BE2C (cell line): Measurements from ENCODE around the gene FBXL13.

Experiments
- DNase-seq: peaks from one replicate; pipeline ENCODE4 v3.0.0-alpha.2; 2020
- H3K27me3 ChIP-seq: fragments of 250-450 bp; sonication (Bioruptor Pico); 2 replicates; pipeline ENCODE4 v1.5.1; 2020; ENCODE audit warnings: mild to moderate bottlenecking
- H3K36me3 ChIP-seq: fragments of 250-450 bp; sonication (Bioruptor Pico); 2 replicates; pipeline ENCODE4 v1.5.1; 2020; ENCODE audit warnings: mild to moderate bottlenecking
- H3K4me1 ChIP-seq: fragments of 250-450 bp; sonication (Bioruptor Pico); 2 replicates; pipeline ENCODE4 v1.5.1; 2020
- H3K4me3 ChIP-seq: 2 replicates; pipeline ENCODE4 v1.5.1; 2011; ENCODE audit warnings: low read depth, low read length
- H3K9me3 ChIP-seq: fragments of 250-450 bp; sonication (Bioruptor Pico); 2 replicates; pipeline ENCODE4 v1.5.1; 2020
- TF ChIP-seq, protein P1 (sequence below): IDR thresholded peaks from 2 replicates; pipeline ENCODE4 v1.5.1; 2012; ENCODE audit warnings: mild to moderate bottlenecking, low read depth, low read length

FBXL13 gene

DNA sequence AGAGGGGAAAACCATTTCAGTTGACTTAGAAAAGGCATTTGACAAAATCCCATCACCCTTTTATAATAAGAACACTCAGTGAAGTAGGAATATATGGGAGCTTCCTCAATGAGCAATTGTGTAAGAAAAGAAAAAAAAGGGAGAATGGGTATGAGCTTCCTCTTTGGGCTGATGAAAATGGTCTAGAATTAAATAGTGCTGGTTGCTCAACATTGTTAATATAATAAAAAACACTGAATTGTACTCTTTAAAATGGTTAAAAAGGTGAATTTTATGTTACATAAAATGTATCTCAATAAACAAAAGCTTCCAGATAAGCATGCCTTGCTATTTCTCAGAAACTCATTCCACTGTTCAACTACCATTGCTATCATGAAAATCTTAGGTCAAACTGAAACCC, 121.2 kb downstream of the FBXL13 start:
- TF ChIP-seq, protein P1, sequence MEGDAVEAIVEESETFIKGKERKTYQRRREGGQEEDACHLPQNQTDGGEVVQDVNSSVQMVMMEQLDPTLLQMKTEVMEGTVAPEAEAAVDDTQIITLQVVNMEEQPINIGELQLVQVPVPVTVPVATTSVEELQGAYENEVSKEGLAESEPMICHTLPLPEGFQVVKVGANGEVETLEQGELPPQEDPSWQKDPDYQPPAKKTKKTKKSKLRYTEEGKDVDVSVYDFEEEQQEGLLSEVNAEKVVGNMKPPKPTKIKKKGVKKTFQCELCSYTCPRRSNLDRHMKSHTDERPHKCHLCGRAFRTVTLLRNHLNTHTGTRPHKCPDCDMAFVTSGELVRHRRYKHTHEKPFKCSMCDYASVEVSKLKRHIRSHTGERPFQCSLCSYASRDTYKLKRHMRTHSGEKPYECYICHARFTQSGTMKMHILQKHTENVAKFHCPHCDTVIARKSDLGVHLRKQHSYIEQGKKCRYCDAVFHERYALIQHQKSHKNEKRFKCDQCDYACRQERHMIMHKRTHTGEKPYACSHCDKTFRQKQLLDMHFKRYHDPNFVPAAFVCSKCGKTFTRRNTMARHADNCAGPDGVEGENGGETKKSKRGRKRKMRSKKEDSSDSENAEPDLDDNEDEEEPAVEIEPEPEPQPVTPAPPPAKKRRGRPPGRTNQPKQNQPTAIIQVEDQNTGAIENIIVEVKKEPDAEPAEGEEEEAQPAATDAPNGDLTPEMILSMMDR, result no peak
- Histone ChIP-seq H3K4me3 (no peak overlapping the region), H3K27me3 (no peaks in the 10 kb centered on the region), H3K4me1 (no peaks in the 10 kb centered on the region), H3K36me3 (no peaks in the 10 kb centered on the region), H3K9me3 (no peaks in the 10 kb centered on the region)
- no peak for DNase-seq

DNA sequence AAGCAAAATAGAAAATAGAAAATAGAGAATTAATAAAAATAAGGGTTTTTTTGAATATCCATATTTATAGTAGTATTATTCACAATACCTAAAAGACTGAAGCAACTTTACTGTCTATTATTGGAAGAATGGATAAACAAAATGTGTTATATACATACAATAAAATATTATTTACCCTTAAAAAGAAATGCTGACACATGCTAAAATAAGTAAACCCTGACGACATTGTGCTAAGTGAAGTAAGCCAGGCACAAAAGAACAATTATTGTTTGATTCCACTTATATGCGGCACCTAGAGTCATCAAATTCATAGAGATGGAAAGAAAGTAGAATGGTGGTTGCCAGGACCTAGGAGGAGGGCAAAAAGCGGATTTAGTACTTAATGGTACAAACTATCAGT, 122.8 kb downstream of the FBXL13 start:
- Histone ChIP-seq H3K9me3 (no peaks in the 10 kb centered on the region), H3K4me1 (no peaks in the 10 kb centered on the region), H3K4me3 (no peak overlapping the region), H3K27me3 (no peaks in the 10 kb centered on the region), H3K36me3 (no peaks in the 10 kb centered on the region)
- TF ChIP-seq, protein P1, result no peak
- DNase-seq, result no peak

DNA sequence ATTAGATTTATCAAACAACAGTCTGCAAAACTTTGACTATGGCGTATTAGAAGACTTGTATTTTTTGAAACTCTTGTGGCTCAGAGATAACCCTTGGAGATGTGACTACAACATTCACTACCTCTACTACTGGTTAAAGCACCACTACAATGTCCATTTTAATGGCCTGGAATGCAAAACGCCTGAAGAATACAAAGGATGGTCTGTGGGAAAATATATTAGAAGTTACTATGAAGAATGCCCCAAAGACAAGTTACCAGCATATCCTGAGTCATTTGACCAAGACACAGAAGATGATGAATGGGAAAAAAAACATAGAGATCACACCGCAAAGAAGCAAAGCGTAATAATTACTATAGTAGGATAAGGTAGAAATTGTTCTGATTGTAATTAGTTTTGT, 130.4 kb downstream of the FBXL13 start:
- H3K9me3 ChIP-seq, result no peaks in the 10 kb centered on the region
- H3K27me3 ChIP-seq, result no peaks in the 10 kb centered on the region
- no peak for DNase-seq
- H3K4me3 ChIP-seq, result no peak overlapping the region
- no peaks in the 10 kb centered on the region for H3K36me3 ChIP-seq
- TF ChIP-seq, protein P1, result no peak
- no peaks in the 10 kb centered on the region for H3K4me1 ChIP-seq

DNA sequence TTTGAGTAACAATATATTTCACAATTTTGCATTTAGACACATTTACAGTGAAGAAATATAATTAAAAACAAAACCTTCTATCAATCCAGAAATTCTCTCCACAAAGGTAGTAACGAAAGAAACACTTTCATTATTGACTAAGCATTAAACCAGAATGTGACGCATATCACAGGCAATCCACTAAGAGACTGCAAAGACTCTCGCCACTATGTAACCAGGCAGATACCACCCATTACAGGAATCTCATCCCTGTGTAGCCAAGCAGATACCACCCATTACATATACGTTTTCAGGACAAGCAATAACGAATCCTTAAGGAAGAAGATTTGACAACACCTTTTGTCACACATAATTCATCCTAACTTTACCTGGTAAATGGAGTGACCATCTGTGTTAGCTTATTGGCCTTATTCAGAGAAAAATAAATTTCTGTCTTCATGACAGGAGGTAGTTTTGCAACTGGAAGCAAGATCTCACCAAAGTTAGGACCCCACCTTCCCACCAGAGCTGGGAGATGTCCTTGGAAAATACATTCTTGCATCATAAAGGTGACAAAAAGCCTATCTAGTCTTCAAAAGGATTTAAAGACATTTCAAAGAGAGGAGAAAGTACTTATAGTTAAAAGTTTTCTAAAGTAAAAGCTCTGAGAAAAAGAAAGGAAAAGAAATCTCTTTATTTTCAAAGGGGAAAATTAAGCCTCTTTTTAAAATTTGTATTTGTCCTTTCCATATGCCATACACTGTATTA, 131.0 kb downstream of the FBXL13 start:
- Histone ChIP-seq H3K4me1 (no peaks in the 10 kb centered on the region), H3K36me3 (no peaks in the 10 kb centered on the region), H3K27me3 (no peaks in the 10 kb centered on the region), H3K9me3 (no peaks in the 10 kb centered on the region), H3K4me3 (no peak overlapping the region)
- no peak for DNase-seq
- TF ChIP-seq, protein P1, result no peak

DNA sequence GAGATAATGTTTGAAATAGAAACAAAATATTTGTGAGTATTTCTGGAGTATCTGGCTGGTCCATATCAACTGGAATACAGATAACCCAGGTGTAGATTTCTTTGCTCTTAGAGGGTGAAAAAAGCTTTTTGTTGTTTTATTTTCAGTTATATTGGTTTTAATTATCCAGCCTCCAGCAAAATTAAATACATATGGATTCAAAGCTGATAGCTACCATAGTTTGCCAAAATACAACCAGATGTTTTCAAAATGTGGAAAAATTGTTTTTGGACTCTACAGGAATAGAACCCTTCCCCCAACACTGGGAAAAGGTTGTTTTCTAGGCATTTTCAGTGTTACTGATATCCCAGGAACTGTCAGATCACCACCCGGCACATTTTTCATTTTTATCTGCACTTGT, 131.7 kb downstream of the FBXL13 start:
- TF ChIP-seq, protein P1, result no peak

DNA sequence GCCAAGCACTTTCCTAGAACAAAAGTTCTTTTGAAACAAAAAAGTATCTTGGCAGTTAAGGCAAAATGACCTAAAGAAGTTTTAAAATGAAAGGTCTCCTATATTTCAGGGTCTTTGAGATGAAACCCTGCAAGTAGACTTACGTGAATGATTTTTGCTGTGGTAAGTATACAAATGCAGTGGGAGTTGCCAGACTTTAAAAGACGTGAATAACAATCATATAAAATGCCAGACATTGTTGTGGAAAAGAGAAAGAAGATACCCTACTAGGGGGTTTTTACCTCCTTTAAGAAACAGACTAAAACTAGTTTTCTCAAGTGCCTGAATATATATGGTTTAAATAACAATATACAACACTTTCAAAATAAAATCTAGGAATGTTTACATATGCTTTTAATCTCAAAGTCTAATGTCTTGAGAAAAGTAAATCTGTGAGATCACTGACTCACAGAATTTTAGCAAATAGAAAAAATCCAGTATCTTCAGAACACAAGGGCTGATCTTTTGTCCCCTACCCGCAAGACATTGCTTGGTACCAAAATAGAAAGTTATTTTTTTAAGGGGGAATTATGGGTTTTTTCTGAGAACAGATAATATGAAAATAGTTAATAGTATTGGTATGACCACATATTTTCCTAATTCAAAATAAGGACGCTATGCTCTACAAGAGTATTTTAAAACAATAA, 132.3 kb downstream of the FBXL13 start:
- Histone ChIP-seq H3K9me3 (no peaks in the 10 kb centered on the region), H3K4me3 (no peak overlapping the region), H3K27me3 (no peaks in the 10 kb centered on the region), H3K4me1 (no peaks in the 10 kb centered on the region), H3K36me3 (no peaks in the 10 kb centered on the region)
- TF ChIP-seq, protein P1, result no peak
- no peak for DNase-seq

More for the DNA sequence above, 131.7 kb downstream of the FBXL13 start:
- Histone ChIP-seq H3K27me3 (no peaks in the 10 kb centered on the region), H3K4me3 (no peak overlapping the region), H3K4me1 (no peaks in the 10 kb centered on the region), H3K9me3 (no peaks in the 10 kb centered on the region), H3K36me3 (no peaks in the 10 kb centered on the region)
- no peak for DNase-seq
